ENCODE measurements around the gene JAZF1.

Gene JAZF1

DNA sequence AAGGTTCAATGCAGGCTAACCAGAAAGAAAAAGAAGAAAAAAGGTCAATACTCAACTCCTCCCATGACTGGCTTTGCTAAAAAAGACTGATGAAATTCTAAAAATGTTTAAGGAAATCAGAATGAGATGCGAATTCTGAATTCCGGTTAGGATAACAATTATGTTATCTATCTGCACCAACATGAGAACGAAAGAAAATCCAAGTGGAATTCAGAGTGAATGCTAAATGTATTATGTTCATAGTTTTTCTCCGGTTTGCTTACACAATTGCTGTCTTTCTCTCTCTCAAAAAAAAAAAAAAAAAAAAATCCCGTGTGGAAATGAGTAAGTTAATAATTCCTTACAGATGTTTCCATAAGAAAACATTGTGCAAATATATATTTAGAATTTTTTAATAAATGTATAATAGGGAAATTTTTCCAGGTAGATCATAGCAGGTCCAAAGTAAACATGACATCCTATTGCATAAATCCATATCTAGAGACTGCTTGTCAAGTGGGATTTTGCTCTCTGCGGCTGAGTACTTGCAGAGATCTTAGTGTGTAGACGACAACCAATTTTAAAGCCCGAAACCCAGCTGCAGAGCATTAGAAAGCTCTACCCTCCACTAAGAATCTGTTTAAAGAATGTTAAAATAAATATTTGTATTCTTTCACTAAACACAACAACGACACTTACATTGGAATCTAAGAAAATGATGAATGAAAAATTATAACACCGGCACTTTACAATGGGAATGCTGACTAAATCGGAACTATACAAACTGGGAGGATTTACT lies 104.0 kb downstream of the JAZF1 start:
- no peak overlapping the region for H3K4me3 ChIP-seq (ENCODE audit: low read depth, low read length)
- TF ChIP-seq, protein P1, sequence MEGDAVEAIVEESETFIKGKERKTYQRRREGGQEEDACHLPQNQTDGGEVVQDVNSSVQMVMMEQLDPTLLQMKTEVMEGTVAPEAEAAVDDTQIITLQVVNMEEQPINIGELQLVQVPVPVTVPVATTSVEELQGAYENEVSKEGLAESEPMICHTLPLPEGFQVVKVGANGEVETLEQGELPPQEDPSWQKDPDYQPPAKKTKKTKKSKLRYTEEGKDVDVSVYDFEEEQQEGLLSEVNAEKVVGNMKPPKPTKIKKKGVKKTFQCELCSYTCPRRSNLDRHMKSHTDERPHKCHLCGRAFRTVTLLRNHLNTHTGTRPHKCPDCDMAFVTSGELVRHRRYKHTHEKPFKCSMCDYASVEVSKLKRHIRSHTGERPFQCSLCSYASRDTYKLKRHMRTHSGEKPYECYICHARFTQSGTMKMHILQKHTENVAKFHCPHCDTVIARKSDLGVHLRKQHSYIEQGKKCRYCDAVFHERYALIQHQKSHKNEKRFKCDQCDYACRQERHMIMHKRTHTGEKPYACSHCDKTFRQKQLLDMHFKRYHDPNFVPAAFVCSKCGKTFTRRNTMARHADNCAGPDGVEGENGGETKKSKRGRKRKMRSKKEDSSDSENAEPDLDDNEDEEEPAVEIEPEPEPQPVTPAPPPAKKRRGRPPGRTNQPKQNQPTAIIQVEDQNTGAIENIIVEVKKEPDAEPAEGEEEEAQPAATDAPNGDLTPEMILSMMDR (IDR thresholded peaks at IDR 0.05; ENCODE audit: control insufficient read depth, extremely low read depth, insufficient read depth): no peak
- no peak for DNase-seq (ENCODE audit: low read depth)

DNA sequence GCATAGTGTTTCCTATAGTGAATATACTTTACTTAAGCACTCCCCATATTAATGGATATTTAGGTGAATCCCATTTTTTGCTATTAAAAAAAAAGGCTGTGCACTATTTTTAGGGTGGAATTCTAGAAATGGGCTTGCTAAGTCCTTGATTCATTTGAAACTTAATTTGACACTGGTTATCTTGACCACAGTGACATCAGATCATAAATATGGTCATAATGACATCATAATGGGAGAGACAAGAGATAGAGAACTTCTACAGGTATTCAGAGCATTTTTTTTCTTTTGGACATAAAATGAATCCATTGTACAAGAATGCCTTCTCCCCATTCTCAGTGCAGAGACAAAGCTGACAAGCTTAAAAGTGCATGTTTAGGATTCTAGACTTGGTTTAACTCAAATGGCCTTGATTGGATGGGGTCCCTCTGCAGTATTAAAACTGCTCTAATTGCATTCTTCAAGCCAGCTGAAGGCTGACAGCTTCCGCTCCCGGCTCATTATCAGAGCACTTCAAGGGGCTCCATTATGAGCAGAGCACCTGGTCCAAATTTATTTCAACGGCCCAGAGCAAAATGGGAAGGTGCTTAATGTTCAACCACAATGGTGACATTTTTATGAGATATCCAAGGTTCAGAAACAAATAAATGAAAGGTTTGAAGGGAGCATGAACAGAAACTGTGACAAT lies 104.8 kb downstream of the JAZF1 start:
- TF ChIP-seq, protein P1 (IDR thresholded peaks at IDR 0.05; ENCODE audit: control insufficient read depth, extremely low read depth, insufficient read depth): no peak
- no peak for DNase-seq (ENCODE audit: low read depth)
- no peak overlapping the region for H3K4me3 ChIP-seq (ENCODE audit: low read depth, low read length)

DNA sequence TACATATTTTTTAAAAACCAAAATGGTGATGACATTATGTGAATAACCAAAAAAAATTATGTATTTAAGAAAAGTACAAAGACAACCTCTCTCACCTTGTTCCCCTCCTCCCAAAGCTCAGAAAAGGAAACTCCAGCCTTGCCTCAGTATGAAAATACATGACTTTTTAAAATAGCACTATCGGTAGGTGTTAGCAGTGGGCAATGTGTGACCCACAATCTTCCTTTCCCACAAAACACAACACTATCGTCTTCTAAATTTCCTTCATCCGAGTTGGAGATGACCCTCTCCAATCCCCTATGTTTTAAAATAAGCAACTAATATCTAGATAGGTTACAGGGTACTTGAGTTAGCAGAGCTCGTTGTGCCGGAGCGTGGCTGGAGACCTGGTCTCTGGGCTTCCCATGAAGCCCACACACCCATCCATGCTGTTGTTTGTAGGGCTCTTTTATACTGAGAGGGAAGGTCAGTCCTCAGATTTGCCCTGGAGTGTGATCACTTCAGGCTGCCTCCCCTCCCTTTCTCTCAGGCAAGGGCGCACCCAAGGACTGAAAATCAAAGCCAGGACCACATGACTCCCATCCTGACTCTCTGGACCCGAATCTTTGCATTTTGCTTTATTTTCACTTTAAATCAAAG lies 107.6 kb downstream of the JAZF1 start:
- TF ChIP-seq, protein P1 (IDR thresholded peaks at IDR 0.05; ENCODE audit: control insufficient read depth, extremely low read depth, insufficient read depth): no peak
- no peak overlapping the region for H3K4me3 ChIP-seq (ENCODE audit: low read depth, low read length)
- DNase-seq (ENCODE audit: low read depth): no peak

DNA sequence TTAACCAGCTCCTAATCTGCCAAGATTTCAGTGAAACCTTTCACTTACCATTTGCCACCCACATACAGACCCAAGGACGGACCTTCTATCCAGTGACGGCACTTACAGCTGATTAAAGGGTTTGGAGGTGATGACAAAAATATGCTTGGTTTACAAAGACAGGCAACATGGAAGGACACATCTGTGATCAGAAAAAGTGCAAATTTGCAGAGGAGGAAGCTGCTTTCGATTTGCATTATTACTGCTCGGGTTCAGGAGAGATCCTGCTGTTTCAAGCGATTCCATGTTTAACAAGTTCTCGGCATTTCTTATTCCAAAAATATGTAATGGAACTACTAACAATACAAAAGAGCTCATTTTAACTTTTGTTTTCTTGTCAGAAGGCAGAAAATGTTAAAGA lies 109.0 kb downstream of the JAZF1 start:
- no peak for DNase-seq (ENCODE audit: low read depth)
- TF ChIP-seq, protein P1 (IDR thresholded peaks at IDR 0.05; ENCODE audit: control insufficient read depth, extremely low read depth, insufficient read depth): no peak
- H3K4me3 ChIP-seq (ENCODE audit: low read depth, low read length): no peak overlapping the region

DNA sequence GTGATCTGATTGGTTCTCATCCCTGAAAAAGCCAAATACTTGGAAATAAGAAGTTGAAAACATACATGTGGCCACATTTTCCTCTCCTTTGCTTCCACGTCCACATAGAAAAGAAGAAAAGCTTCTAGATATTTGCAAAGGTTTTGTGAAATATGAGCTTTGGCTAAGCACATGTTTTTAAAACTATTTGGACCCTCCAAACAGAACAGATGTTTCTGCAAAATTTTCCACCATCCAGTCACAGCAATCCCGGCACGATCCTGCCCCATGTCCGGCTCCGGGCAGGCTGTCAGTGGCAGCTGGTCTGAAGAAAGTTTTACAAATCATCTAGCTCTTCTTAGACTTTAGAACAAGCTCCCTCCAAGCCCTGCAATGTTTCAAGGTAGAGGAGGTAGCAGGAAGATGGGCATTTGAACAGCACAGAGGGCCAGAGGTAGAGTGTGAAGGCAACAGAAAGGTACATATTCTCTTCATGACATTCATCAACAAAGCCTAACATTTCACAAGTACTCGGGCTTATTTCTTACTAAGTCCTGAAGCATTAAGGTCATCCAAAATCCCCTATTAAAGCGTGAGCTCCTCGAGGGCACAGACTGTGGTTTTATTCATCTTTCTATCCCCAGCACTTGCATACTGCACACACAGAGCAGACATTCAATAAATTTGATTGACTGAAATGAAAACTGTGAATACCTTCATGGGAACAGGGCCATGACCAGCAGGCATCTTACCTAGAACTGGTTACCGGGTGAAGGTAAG lies 110.1 kb downstream of the JAZF1 start:
- TF ChIP-seq, protein P1 (IDR thresholded peaks at IDR 0.05; ENCODE audit: control insufficient read depth, extremely low read depth, insufficient read depth): no peak
- no peak overlapping the region for H3K4me3 ChIP-seq (ENCODE audit: low read depth, low read length)
- DNase-seq (ENCODE audit: low read depth): no peak

DNA sequence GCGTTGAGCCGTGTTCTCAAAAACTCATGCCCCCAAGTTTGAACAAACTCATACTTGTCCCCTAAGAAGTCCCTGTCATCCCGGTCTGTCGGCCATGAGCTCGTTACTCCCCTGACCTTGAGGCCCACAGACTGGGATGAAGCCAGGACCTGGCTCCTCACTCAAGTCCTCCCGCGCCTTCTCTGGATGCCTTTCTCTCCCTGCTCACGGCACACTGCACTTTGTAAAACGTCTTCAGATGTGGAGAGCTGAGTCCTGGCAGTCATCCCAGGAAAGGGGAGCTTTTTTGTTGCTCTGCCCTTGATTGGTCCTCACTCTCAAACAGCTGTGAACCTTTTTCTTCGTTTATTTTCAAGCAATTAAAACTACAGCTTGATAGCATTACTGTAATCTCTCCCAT lies 110.8 kb downstream of the JAZF1 start:
- no peak for DNase-seq (ENCODE audit: low read depth)
- TF ChIP-seq, protein P1 (IDR thresholded peaks at IDR 0.05; ENCODE audit: control insufficient read depth, extremely low read depth, insufficient read depth): no peak
- H3K4me3 ChIP-seq (ENCODE audit: low read depth, low read length): no peak overlapping the region

All from LNCaP clone FGC (cell line).